ENCODE data around the gene RCN2. TPM values are rescaled to one million over a fixed set of nuclear protein-coding genes. Genes with fewer than 3 reads are reported as not detected.

RCN2 gene
- total RNA-seq, 1 experiment from 2014 or later: 78.6 TPM

DNA sequence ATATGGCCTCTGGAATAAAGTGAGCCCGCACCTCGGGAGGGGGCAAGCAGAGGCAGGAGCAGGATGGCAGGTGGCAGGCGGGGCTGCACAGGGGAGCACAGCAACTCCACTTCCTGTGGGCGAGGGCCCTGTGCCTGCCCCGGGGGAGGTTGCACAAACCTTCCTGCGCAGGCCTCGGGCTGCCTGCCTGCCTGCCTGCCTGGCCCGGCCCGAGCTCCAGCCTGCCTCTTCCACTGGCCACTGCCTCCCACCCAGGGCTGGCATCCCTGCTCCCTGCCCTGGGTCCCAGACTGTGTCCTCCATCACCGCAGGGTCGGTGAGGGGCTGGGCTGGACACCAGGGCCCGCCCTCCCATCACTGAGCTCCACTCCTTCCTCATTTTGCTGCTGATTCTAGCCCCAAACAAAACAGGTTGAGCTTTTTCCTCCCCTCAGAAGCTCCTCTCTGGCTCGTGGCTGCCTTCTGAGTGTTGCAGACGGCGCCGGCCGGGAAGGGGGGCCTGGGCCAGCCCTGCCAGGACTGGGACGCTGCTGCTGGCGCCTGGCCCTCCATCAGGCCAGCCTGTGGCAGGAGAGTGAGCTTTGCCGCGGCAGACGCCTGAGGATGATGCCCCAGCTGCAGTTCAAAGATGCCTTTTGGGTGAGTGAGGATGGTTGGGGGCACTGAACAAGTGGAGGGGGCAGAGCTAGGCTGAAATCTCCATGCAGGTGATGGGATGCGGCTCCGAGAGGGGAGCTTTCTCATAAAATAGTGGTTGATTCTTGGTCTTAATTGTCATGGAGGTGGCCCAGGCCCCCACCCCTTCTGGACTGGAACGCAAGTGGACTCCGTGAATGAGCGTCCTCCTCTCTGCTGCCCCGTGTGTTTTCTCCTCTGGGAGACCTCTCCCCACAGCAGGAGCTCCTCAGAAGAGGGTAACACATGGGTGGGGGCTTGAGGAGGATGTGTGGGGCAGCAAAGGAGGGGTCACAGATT lies 63.7 kb downstream of the RCN2 start, which contains the start of gene PSTPIP1:
Gene PSTPIP1, plus strand, starts transcription at position 156 of the 975 bp plus-strand sequence. Its CDS starts 448 bp downstream, at position 604.
- H3K27ac ChIP-seq (ENCODE audit: low read depth, low read length, poor library complexity, severe bottlenecking): no peak within 1 kb of the TSS
- no peak for DNase-seq (ENCODE audit: low spot score)
- intact Hi-C loops (cut with micrococcal nuclease; ENCODE audit: unreplicated experiment): no loop called here
- H3K4me1 ChIP-seq (ENCODE audit: insufficient read depth, low read length, poor library complexity, severe bottlenecking): no peaks in the 10 kb centered on the region
- POLR2A ChIA-PET (ENCODE audit: low non-redundant PET): no interaction called here
- H3K27me3 ChIP-seq (replicated peaks; ENCODE audit: insufficient read depth, low read depth, low read length, poor library complexity): no peaks in the 10 kb centered on the region
- CTCF ChIA-PET: no interaction called here
- BruUV-seq (replicated peaks): no TSS peak
- TF ChIP-seq, protein P1, sequence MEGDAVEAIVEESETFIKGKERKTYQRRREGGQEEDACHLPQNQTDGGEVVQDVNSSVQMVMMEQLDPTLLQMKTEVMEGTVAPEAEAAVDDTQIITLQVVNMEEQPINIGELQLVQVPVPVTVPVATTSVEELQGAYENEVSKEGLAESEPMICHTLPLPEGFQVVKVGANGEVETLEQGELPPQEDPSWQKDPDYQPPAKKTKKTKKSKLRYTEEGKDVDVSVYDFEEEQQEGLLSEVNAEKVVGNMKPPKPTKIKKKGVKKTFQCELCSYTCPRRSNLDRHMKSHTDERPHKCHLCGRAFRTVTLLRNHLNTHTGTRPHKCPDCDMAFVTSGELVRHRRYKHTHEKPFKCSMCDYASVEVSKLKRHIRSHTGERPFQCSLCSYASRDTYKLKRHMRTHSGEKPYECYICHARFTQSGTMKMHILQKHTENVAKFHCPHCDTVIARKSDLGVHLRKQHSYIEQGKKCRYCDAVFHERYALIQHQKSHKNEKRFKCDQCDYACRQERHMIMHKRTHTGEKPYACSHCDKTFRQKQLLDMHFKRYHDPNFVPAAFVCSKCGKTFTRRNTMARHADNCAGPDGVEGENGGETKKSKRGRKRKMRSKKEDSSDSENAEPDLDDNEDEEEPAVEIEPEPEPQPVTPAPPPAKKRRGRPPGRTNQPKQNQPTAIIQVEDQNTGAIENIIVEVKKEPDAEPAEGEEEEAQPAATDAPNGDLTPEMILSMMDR (conservative IDR thresholded peaks at IDR 0.05; ENCODE audit: low read depth, low read length): no peak
- no peak for TF ChIP-seq EZH2 (IDR thresholded peaks at IDR 0.05; ENCODE audit: borderline replicate concordance, low read depth, low read length, poor library complexity, severe bottlenecking)
- H3K9me3 ChIP-seq (ENCODE audit: low read depth, low read length, poor library complexity, severe bottlenecking): no peaks in the 10 kb centered on the region
- H3K36me3 ChIP-seq (ENCODE audit: insufficient read depth, low read length, poor library complexity, severe bottlenecking): no peaks in the 10 kb centered on the region
- no peak within 1 kb of the TSS for H3K4me3 ChIP-seq (ENCODE audit: low read depth, low read length, poor library complexity, severe bottlenecking)

DNA sequence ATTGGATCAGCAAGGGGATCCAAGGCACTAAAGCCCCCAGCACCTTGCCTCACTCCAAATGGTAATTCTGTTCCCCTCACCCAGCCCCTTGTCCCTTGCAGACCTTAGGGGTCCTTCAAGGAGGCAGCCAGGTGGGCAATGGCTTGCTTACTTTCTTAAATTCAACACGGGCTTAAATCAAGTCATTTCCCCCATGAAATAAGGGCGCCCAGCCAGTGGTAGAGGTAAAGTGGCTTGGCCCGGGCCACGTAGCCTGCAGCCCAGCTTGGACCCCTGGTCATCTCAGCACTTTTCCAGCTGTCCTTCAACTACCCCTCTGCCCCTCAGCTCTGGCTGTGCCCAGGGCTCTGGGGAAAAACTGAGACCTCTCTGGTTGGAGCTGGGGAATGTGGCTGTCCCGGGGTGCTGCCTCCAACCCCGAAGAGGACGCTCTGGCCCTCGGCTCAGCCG lies 64.6 kb downstream of the RCN2 start:
- H3K4me1 ChIP-seq (ENCODE audit: insufficient read depth, low read length, poor library complexity, severe bottlenecking): no peaks in the 10 kb centered on the region
- POLR2A ChIA-PET (ENCODE audit: low non-redundant PET): no interaction called here
- no peak overlapping the region for H3K4me3 ChIP-seq (ENCODE audit: low read depth, low read length, poor library complexity, severe bottlenecking)
- H3K9me3 ChIP-seq (ENCODE audit: low read depth, low read length, poor library complexity, severe bottlenecking): no peaks in the 10 kb centered on the region
- H3K27me3 ChIP-seq (replicated peaks; ENCODE audit: insufficient read depth, low read depth, low read length, poor library complexity): no peaks in the 10 kb centered on the region
- CTCF ChIA-PET: no interaction called here
- intact Hi-C loops (cut with micrococcal nuclease; ENCODE audit: unreplicated experiment): no loop called here
- no TSS peak for BruUV-seq (replicated peaks)
- DNase-seq (ENCODE audit: low spot score): no peak
- no peak for TF ChIP-seq EZH2 (IDR thresholded peaks at IDR 0.05; ENCODE audit: borderline replicate concordance, low read depth, low read length, poor library complexity, severe bottlenecking)
- TF ChIP-seq, protein P1 (conservative IDR thresholded peaks at IDR 0.05; ENCODE audit: low read depth, low read length): no peak
- H3K27ac ChIP-seq (ENCODE audit: low read depth, low read length, poor library complexity, severe bottlenecking): no peak overlapping the region
- H3K36me3 ChIP-seq (ENCODE audit: insufficient read depth, low read length, poor library complexity, severe bottlenecking): no peaks in the 10 kb centered on the region

DNA sequence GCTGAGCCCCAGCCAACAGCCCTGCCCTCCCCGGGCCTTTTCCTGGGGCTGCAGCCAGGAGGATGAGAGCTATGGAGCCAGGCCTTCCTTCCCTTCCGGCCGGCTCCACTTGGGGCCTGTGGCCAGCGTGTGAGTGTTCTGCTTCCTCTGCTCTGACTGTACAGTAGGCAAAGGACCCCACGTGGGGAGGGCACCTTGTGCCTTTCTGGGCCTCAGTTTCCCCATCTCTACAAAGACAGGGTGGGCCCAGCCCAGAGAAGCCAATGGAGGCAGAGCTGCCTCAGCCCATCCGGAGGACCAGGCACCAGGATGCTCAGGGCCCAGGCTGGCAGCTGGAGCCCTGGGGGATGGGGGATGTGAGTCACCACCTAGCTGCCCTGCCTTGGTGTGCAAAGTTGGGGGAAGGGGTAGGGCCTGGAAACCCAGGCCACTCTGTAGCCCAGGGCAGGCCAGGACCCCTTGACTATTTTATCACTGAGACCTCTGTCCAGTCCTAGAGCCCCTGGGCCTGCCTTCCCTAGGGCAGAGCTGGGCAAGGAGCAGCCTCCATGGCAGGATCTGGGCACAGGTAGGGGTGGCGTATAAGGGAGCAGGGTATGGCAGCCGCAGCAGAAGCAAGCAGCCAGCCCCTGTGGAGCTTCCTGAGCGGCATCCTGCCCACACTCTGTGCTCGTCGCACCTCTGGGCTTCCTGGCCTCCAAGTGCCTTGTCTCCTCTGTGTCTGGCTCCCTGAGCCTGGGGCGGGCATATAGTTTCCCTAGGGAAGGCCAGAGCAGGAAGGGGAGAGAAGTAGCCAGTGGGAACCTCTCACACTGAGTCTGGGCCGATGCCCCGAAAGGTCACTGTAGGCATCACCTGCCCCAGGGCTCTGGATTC lies 65.2 kb downstream of the RCN2 start:
- Histone ChIP-seq H3K27me3 (replicated peaks; ENCODE audit: insufficient read depth, low read depth, low read length, poor library complexity) (no peaks in the 10 kb centered on the region), H3K27ac (ENCODE audit: low read depth, low read length, poor library complexity, severe bottlenecking) (no peak overlapping the region), H3K4me1 (ENCODE audit: insufficient read depth, low read length, poor library complexity, severe bottlenecking) (no peaks in the 10 kb centered on the region), H3K4me3 (ENCODE audit: low read depth, low read length, poor library complexity, severe bottlenecking) (no peak overlapping the region), H3K9me3 (ENCODE audit: low read depth, low read length, poor library complexity, severe bottlenecking) (no peaks in the 10 kb centered on the region), H3K36me3 (ENCODE audit: insufficient read depth, low read length, poor library complexity, severe bottlenecking) (no peaks in the 10 kb centered on the region)
- ChIA-PET CTCF (no interaction called here), POLR2A (ENCODE audit: low non-redundant PET) (no interaction called here)
- intact Hi-C loops (cut with micrococcal nuclease; ENCODE audit: unreplicated experiment): no loop called here
- no peak for DNase-seq (ENCODE audit: low spot score)
- BruUV-seq (replicated peaks): no TSS peak
- TF ChIP-seq, protein P1 (conservative IDR thresholded peaks at IDR 0.05; ENCODE audit: low read depth, low read length): no peak
- no peak for TF ChIP-seq EZH2 (IDR thresholded peaks at IDR 0.05; ENCODE audit: borderline replicate concordance, low read depth, low read length, poor library complexity, severe bottlenecking)
